ENCODE data around the gene SACS.

The SACS gene

GRCh38 chr13:23468811-23469210 is 35.3 kb upstream of the SACS start:
- no peak for TF ChIP-seq CTCF (IDR thresholded peaks at IDR 0.05)

- TF ChIP-seq CTCF (IDR thresholded peaks at IDR 0.05): no peak
These were observed 34.4 kb upstream of the SACS start for GRCh38 chr13:23467932-23468278.

GRCh38 chr13:23467048-23467931 is 33.8 kb upstream of the SACS start:
- TF ChIP-seq CTCF (IDR thresholded peaks at IDR 0.05): no peak

GRCh38 chr13:23466144-23467002 is 32.9 kb upstream of the SACS start:
- peak; percentile 55 for TF ChIP-seq CTCF (IDR thresholded peaks at IDR 0.05)

GRCh38 chr13:23463661-23464060 is 30.2 kb upstream of the SACS start:
- no peak for TF ChIP-seq CTCF (IDR thresholded peaks at IDR 0.05)

- no peak for TF ChIP-seq CTCF (IDR thresholded peaks at IDR 0.05)
These were observed 29.5 kb upstream of the SACS start for GRCh38 chr13:23462815-23463559.

GRCh38 chr13:23461544-23461943 is 28.0 kb upstream of the SACS start:
- TF ChIP-seq CTCF (IDR thresholded peaks at IDR 0.05): no peak

Measured in LNCAP (cell line).